ENCODE results near the gene ARSG. TPM values are rescaled to one million over a fixed set of nuclear protein-coding genes. Genes with fewer than 3 reads are reported as not detected.

ARSG gene
- total and polyA plus RNA-seq, 2 of the 4 experiments (the other 2 are of a cell fraction), result 2.9 to 3.0 TPM

DNA sequence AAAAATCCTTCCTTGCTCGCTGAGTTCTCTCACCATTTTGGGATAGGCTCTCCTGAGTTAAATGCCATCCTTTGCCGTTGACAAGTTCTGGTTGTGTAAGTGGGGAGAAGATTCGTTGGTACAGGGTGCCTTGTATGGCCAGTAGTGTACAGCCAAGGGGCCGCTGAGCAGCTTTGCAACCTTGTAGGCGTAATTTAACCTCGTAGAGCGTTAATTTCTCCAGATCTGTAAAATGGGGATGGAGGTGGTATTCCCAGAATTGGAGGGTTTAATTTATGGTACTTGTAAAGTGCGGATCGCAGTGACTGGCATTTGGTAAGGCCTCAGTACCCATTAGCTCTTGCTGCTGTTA is 1.4 kb downstream of the ARSG start:
- no peaks in the 10 kb centered on the region; the same call in 1 of the 2 replicates for H4K20me1 ChIP-seq (ENCODE audit: insufficient read depth, low read length)
- H2BK120ac ChIP-seq (ENCODE audit: low read depth, low read length), result no peak overlapping the region
- peak overlapping the region; percentile 98; the same call in 1 of the 2 replicates for H3K4me2 ChIP-seq (ENCODE audit: low read depth, low read length)
- CTCF ChIA-PET, result interaction anchor here (1.0 to 3.2 kb wide), 2 partner anchors 20 to 107 kb away, joined by 3 to 9 read pairs; no protein-coding TSS in a partner anchor
- H4K91ac ChIP-seq (ENCODE audit: insufficient read depth, low read depth, low read length), result no peak overlapping the region
- ATAC-seq (ENCODE audit: low read depth), result no peak
- dilution Hi-C loops (cut with HindIII; ENCODE audit: low sequenced_read_pairs, unreplicated experiment) (no loop called here), in situ Hi-C loops (cut with MboI; ENCODE audit: low sequenced_read_pairs) (no loop called here), intact Hi-C loops (cut with micrococcal nuclease) (loop anchor here (5.0 kb wide), 1 partner anchor 90 kb away; no protein-coding TSS in a partner anchor)
- no peak overlapping the region for H2BK5ac ChIP-seq (ENCODE audit: low read depth, low read length, poor library complexity, severe bottlenecking)
- no peaks in the 10 kb centered on the region for H3K9me3 ChIP-seq (ENCODE audit: control insufficient read depth, insufficient read depth, low read length)
- no peak overlapping the region for H3K9ac ChIP-seq (ENCODE audit: low read depth, low read length)
- no peak overlapping the region for H2AK5ac ChIP-seq (ENCODE audit: low read depth, low read length)
- no peaks in the 10 kb centered on the region for H3K9me1 ChIP-seq (ENCODE audit: insufficient read depth, low read length)
- H3K27me3 ChIP-seq (ENCODE audit: control insufficient read depth, insufficient read depth, low read length), result peaks cover 22% of the 10 kb centered on the region
- no TSS peak for BruUV-seq (replicated peaks)
- TF ChIP-seq, protein P1, sequence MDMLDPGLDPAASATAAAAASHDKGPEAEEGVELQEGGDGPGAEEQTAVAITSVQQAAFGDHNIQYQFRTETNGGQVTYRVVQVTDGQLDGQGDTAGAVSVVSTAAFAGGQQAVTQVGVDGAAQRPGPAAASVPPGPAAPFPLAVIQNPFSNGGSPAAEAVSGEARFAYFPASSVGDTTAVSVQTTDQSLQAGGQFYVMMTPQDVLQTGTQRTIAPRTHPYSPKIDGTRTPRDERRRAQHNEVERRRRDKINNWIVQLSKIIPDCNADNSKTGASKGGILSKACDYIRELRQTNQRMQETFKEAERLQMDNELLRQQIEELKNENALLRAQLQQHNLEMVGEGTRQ (IDR thresholded peaks at IDR 0.05; ENCODE audit: low read depth, low read length), result no peak
- TF ChIP-seq CEBPB (IDR thresholded peaks at IDR 0.05; ENCODE audit: low read depth, low read length) (no peak), NFE2L2 (IDR thresholded peaks at IDR 0.05; ENCODE audit: low read depth, low read length) (no peak), POLR2A (IDR thresholded peaks at IDR 0.05; ENCODE audit: low read depth, low read length) (no peak), SMC3 (IDR thresholded peaks at IDR 0.05; ENCODE audit: low read depth, low read length) (no peak), RCOR1 (IDR thresholded peaks at IDR 0.05; ENCODE audit: insufficient replicate concordance, low read length) (no peak), RAD21 (IDR thresholded peaks at IDR 0.05; ENCODE audit: low read length) (no peak), BHLHE40 (IDR thresholded peaks at IDR 0.05; ENCODE audit: low read depth, low read length) (no peak)
- TF ChIP-seq, protein P2, sequence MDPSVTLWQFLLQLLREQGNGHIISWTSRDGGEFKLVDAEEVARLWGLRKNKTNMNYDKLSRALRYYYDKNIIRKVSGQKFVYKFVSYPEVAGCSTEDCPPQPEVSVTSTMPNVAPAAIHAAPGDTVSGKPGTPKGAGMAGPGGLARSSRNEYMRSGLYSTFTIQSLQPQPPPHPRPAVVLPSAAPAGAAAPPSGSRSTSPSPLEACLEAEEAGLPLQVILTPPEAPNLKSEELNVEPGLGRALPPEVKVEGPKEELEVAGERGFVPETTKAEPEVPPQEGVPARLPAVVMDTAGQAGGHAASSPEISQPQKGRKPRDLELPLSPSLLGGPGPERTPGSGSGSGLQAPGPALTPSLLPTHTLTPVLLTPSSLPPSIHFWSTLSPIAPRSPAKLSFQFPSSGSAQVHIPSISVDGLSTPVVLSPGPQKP (IDR thresholded peaks at IDR 0.05; ENCODE audit: borderline replicate concordance, low read depth, low read length), result no peak
- peak overlapping the region; percentile 36 for H2AFZ ChIP-seq (replicated peaks; ENCODE audit: low read length, poor library complexity)
- H3K27ac ChIP-seq (ENCODE audit: insufficient read depth, low read length), result no peak overlapping the region
- H3K79me1 ChIP-seq (ENCODE audit: low read depth in 1 of 2, low read length in 2 of 2), result no peaks in the 10 kb centered on the region
- no peak overlapping the region for H3K56ac ChIP-seq (ENCODE audit: extremely low read depth, insufficient read depth, low read length)
- H2AK9ac ChIP-seq (replicated peaks; ENCODE audit: low read depth, low read length, poor library complexity), result no peak overlapping the region
- peaks cover 5% of the 10 kb centered on the region for H3K4me1 ChIP-seq (ENCODE audit: control insufficient read depth, insufficient read depth, low read length)
- no peak overlapping the region for H2BK20ac ChIP-seq (ENCODE audit: low read depth, low read length)
- H3K14ac ChIP-seq (replicated peaks; ENCODE audit: low read depth, low read length), result no peak overlapping the region
- 0 out of 2 replicates have a peak overlapping the region, but pooled peaks have one; percentile 14 for H3K23ac ChIP-seq (ENCODE audit: low read depth, low read length)
- POLR2A ChIA-PET (ENCODE audit: unreplicated experiment), result interaction anchor here (0.6 kb wide), 1 partner anchor 1545 kb away, joined by 3 read pairs; no protein-coding TSS in a partner anchor
- no peak overlapping the region for H4K8ac ChIP-seq (ENCODE audit: low read depth in 2 of 2, low read length in 2 of 2)
- DNase-seq, result no peak
- H3K18ac ChIP-seq (ENCODE audit: low read depth, low read length), result no peak overlapping the region
- no peaks in the 10 kb centered on the region for H3K36me3 ChIP-seq (ENCODE audit: control insufficient read depth, insufficient read depth, low read length)
- WGBS, 2 experiments (ENCODE audit: extremely low coverage in 2 of 2, insufficient read length in 1 of 2), result 0% methylated on average over 1 of the region's 9 CpGs; no CpG with 5 or more reads in 1 of the 2 experiments
- H3K4ac ChIP-seq (ENCODE audit: low read depth, low read length), result no peak overlapping the region
- no peak overlapping the region for H3K4me3 ChIP-seq (ENCODE audit: insufficient read depth, low read depth, low read length)
- no peak overlapping the region for H4K5ac ChIP-seq (ENCODE audit: low read depth, low read length)
- no peak overlapping the region for H2BK15ac ChIP-seq (ENCODE audit: low read depth, low read length)

Measured in IMR-90 (cell line).